ENCODE results near the gene WIPI1. TPM values are rescaled to one million over a fixed set of nuclear protein-coding genes. Genes with fewer than 3 reads are reported as not detected.

The WIPI1 gene
- total RNA-seq, 1 experiment from 2014 or later: 0.43 TPM

GRCh38 chr17:68424861-68425260, 32.4 kb downstream of the WIPI1 start:
- Histone ChIP-seq H3K27me3 (replicated peaks; ENCODE audit: insufficient read depth, low read depth, low read length, poor library complexity) (peaks cover 10% of the 10 kb centered on the region), H3K4me1 (ENCODE audit: insufficient read depth, low read length, poor library complexity, severe bottlenecking) (no peaks in the 10 kb centered on the region), H3K9me3 (ENCODE audit: low read depth, low read length, poor library complexity, severe bottlenecking) (no peaks in the 10 kb centered on the region), H3K4me3 (ENCODE audit: low read depth, low read length, poor library complexity, severe bottlenecking) (no peak overlapping the region), H3K36me3 (ENCODE audit: insufficient read depth, low read length, poor library complexity, severe bottlenecking) (no peaks in the 10 kb centered on the region), H3K27ac (ENCODE audit: low read depth, low read length, poor library complexity, severe bottlenecking) (no peak overlapping the region)
- ChIA-PET POLR2A (ENCODE audit: low non-redundant PET) (no interaction called here), CTCF (no interaction called here)
- intact Hi-C loops (cut with micrococcal nuclease; ENCODE audit: unreplicated experiment): no loop called here
- DNase-seq (ENCODE audit: low spot score): no peak
- no peak for TF ChIP-seq CTCF (conservative IDR thresholded peaks at IDR 0.05; ENCODE audit: low read depth, low read length)
- TF ChIP-seq EZH2 (IDR thresholded peaks at IDR 0.05; ENCODE audit: borderline replicate concordance, low read depth, low read length, poor library complexity, severe bottlenecking): no peak
- no TSS peak for BruUV-seq (replicated peaks)

- no peak for TF ChIP-seq CTCF (conservative IDR thresholded peaks at IDR 0.05; ENCODE audit: low read depth, low read length)
- TF ChIP-seq EZH2 (IDR thresholded peaks at IDR 0.05; ENCODE audit: borderline replicate concordance, low read depth, low read length, poor library complexity, severe bottlenecking): no peak
- DNase-seq (ENCODE audit: low spot score): no peak
Observed at GRCh38 chr17:68424203-68424602, 33.1 kb downstream of the WIPI1 start.

GRCh38 chr17:68423251-68423650, 34.0 kb downstream of the WIPI1 start:
- Histone ChIP-seq H3K9me3 (ENCODE audit: low read depth, low read length, poor library complexity, severe bottlenecking) (no peaks in the 10 kb centered on the region), H3K36me3 (ENCODE audit: insufficient read depth, low read length, poor library complexity, severe bottlenecking) (no peaks in the 10 kb centered on the region), H3K4me3 (ENCODE audit: low read depth, low read length, poor library complexity, severe bottlenecking) (no peak overlapping the region), H3K27me3 (replicated peaks; ENCODE audit: insufficient read depth, low read depth, low read length, poor library complexity) (peaks cover 10% of the 10 kb centered on the region), H3K4me1 (ENCODE audit: insufficient read depth, low read length, poor library complexity, severe bottlenecking) (no peaks in the 10 kb centered on the region), H3K27ac (ENCODE audit: low read depth, low read length, poor library complexity, severe bottlenecking) (no peak overlapping the region)
- intact Hi-C loops (cut with micrococcal nuclease; ENCODE audit: unreplicated experiment): no loop called here
- ChIA-PET CTCF (no interaction called here), POLR2A (ENCODE audit: low non-redundant PET) (no interaction called here)
- no peak for TF ChIP-seq CTCF (conservative IDR thresholded peaks at IDR 0.05; ENCODE audit: low read depth, low read length)
- TF ChIP-seq EZH2 (IDR thresholded peaks at IDR 0.05; ENCODE audit: borderline replicate concordance, low read depth, low read length, poor library complexity, severe bottlenecking): no peak
- no peak for DNase-seq (ENCODE audit: low spot score)
- BruUV-seq (replicated peaks): no TSS peak

More at GRCh38 chr17:68424203-68424602, 33.1 kb downstream of the WIPI1 start:
- CTCF ChIA-PET: no interaction called here
- no TSS peak for BruUV-seq (replicated peaks)
- Histone ChIP-seq H3K4me3 (ENCODE audit: low read depth, low read length, poor library complexity, severe bottlenecking) (no peak overlapping the region), H3K36me3 (ENCODE audit: insufficient read depth, low read length, poor library complexity, severe bottlenecking) (no peaks in the 10 kb centered on the region), H3K27me3 (replicated peaks; ENCODE audit: insufficient read depth, low read depth, low read length, poor library complexity) (peaks cover 10% of the 10 kb centered on the region), H3K9me3 (ENCODE audit: low read depth, low read length, poor library complexity, severe bottlenecking) (no peaks in the 10 kb centered on the region), H3K4me1 (ENCODE audit: insufficient read depth, low read length, poor library complexity, severe bottlenecking) (no peaks in the 10 kb centered on the region), H3K27ac (ENCODE audit: low read depth, low read length, poor library complexity, severe bottlenecking) (no peak overlapping the region)
- POLR2A ChIA-PET (ENCODE audit: low non-redundant PET): no interaction called here
- intact Hi-C loops (cut with micrococcal nuclease; ENCODE audit: unreplicated experiment): no loop called here

All from A673 (cell line).